Lung (tissue), 12 donors: ENCODE measurements around the gene PPP2R5C. TPM values are rescaled to one million over a fixed set of nuclear protein-coding genes. Genes with fewer than 3 reads are reported as not detected.

Source experiments
- ATAC-seq: fragments of 200-7000 bp; cut with Tn5 transposase; one replicate; pipeline ENCODE4 v1.9.1; 2020; ENCODE audit warnings: moderate number of reproducible peaks; ENCODE audit not compliant: insufficient read depth, low FRiP score
- DNase-seq, 3 donors: peaks; one replicate each; pipeline ENCODE4 v3.0.0-alpha.2; 2013 to 2017
- H3K27ac ChIP-seq, 2 donors: one replicate each; pipeline ENCODE4 v1.5.1; 2013; ENCODE audit warnings: mild to moderate bottlenecking in 2 of 2, moderate library complexity in 2 of 2, control low read depth in 1 of 2, inconsistent platforms in 1 of 2, low read depth in 1 of 2, low read length in 1 of 2
- H3K27me3 ChIP-seq, 3 donors: one replicate each; pipeline ENCODE4 v1.5.1; 2013; ENCODE audit warnings: low read length in 2 of 3; ENCODE audit not compliant: control insufficient read depth in 3 of 3, insufficient read depth in 3 of 3
- H3K36me3 ChIP-seq, 4 donors: one replicate each; pipeline ENCODE4 v1.5.1; 2013; ENCODE audit warnings: low read length in 4 of 4, mild to moderate bottlenecking in 1 of 4, moderate library complexity in 1 of 4; ENCODE audit not compliant: control insufficient read depth in 4 of 4, insufficient read depth in 4 of 4
- H3K4me1 ChIP-seq, 5 donors: one replicate each; pipeline ENCODE4 v1.5.1; 2013; ENCODE audit warnings: low read length in 5 of 5, mild to moderate bottlenecking in 2 of 5, moderate library complexity in 1 of 5; ENCODE audit not compliant: control insufficient read depth in 5 of 5, insufficient read depth in 5 of 5
- H3K4me3 ChIP-seq: one replicate; pipeline ENCODE4 v1.5.1; 2013; ENCODE audit warnings: mild to moderate bottlenecking, control low read depth, moderate library complexity
- H3K9ac ChIP-seq, 2 donors: one replicate each; pipeline ENCODE4 v1.5.1; 2013; ENCODE audit warnings: low read length in 2 of 2, control low read depth in 1 of 2; ENCODE audit not compliant: insufficient read depth in 1 of 2
- H3K9me3 ChIP-seq, 4 donors: one replicate each; pipeline ENCODE4 v1.5.1; 2013; ENCODE audit warnings: low read length in 3 of 4, mild to moderate bottlenecking in 1 of 4, moderate library complexity in 1 of 4; ENCODE audit not compliant: control insufficient read depth in 4 of 4, insufficient read depth in 3 of 4
- WGBS, 2 donors: extraction: QIAGEN DNeasy Blood & Tissue Kit; methylation state at CpG; one replicate each; pipeline ENCODE4 v1.1.7; 2013; 5-methylcytosine and 5-hydroxymethylcytosine counted together
- polyA plus RNA-seq, 2 donors: library from polyadenylated mRNA; stranded (reverse); fragments of 200-250 nt; gene quantifications; one replicate each; pipeline ENCODE4 v1.2.1, GENCODE V29; 2013
- total RNA-seq, 2 donors: library from RNA; depleted of rRNA in 1 of 2; stranded (reverse); fragments of >200 nt in 1 of 2; gene quantifications; one replicate each; pipeline ENCODE4 v1.2.1, GENCODE V29; 2014 to 2021
- TF ChIP-seq, protein P1 (sequence below): IDR thresholded peaks from 2 replicates; pipeline ENCODE4 v1.5.1; 2012; ENCODE audit warnings: mild to moderate bottlenecking; ENCODE audit errors: control extremely low read depth, extremely low read depth
- donor health status: control.
- donor health status: control.
- donor health status: Bipolar disorder and iron deficiency.
- donor health status: healthy.
- donor health status: DM: yes; HTN: yes; CAD: no.

The PPP2R5C gene
- total and polyA plus RNA-seq, 4 donors, result 66.6 to 180 (median 126) TPM

GRCh38 chr14:101953151-101953550, 191.6 kb downstream of the PPP2R5C start:
- TF ChIP-seq, protein P1, sequence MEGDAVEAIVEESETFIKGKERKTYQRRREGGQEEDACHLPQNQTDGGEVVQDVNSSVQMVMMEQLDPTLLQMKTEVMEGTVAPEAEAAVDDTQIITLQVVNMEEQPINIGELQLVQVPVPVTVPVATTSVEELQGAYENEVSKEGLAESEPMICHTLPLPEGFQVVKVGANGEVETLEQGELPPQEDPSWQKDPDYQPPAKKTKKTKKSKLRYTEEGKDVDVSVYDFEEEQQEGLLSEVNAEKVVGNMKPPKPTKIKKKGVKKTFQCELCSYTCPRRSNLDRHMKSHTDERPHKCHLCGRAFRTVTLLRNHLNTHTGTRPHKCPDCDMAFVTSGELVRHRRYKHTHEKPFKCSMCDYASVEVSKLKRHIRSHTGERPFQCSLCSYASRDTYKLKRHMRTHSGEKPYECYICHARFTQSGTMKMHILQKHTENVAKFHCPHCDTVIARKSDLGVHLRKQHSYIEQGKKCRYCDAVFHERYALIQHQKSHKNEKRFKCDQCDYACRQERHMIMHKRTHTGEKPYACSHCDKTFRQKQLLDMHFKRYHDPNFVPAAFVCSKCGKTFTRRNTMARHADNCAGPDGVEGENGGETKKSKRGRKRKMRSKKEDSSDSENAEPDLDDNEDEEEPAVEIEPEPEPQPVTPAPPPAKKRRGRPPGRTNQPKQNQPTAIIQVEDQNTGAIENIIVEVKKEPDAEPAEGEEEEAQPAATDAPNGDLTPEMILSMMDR, result no peak
- DNase-seq (no peak), ATAC-seq (no peak)
- Histone ChIP-seq H3K27me3 (no peaks in the 10 kb centered on the region), H3K36me3 (no peaks in the 10 kb centered on the region), H3K27ac (no peak overlapping the region), H3K4me3 (no peak overlapping the region), H3K9ac (peak overlapping the region in 1 of 2 donors; percentile 9), H3K4me1 (peaks cover 0 to 11% (median 2%) of the 10 kb centered on the region in 5 donors), H3K9me3 (no peaks in the 10 kb centered on the region)
- 84 to 89% methylated on average over 8 of the region's 8 CpGs for WGBS, 2 donors

- Histone ChIP-seq H3K4me3 (no peak overlapping the region), H3K27ac (no peak overlapping the region), H3K36me3 (no peaks in the 10 kb centered on the region), H3K9me3 (no peaks in the 10 kb centered on the region), H3K9ac (no peak overlapping the region), H3K27me3 (no peaks in the 10 kb centered on the region), H3K4me1 (peaks cover 0 to under 1% (median 0%) of the 10 kb centered on the region in 5 donors)
- TF ChIP-seq, protein P1, result no peak
- no peak for DNase-seq
- no peak for ATAC-seq
- 89 to 92% methylated on average over 6 of the region's 6 CpGs for WGBS, 2 donors
Measured at GRCh38 chr14:101954501-101954900, 193.0 kb downstream of the PPP2R5C start.

GRCh38 chr14:101955695-101956161, 194.2 kb downstream of the PPP2R5C start:
- ATAC-seq, result no peak

More at GRCh38 chr14:101955695-101956161, 194.2 kb downstream of the PPP2R5C start:
- TF ChIP-seq, protein P1, result no peak
- Histone ChIP-seq H3K4me3 (no peak overlapping the region), H3K36me3 (no peaks in the 10 kb centered on the region), H3K4me1 (no peaks in the 10 kb centered on the region), H3K27ac (no peak overlapping the region), H3K27me3 (no peaks in the 10 kb centered on the region), H3K9me3 (no peaks in the 10 kb centered on the region), H3K9ac (no peak overlapping the region)
- DNase-seq, result no peak
- 81 to 88% methylated on average over 34 of the region's 34 CpGs for WGBS, 2 donors
